Effector CD8-positive, alpha-beta T cell (primary cell): ENCODE data around the gene DAB1.

ENCODE experiments used
- DNase-seq: peaks from one replicate; lab custom pipeline; 2025; lab: John Stamatoyannopoulos, UW
- total RNA-seq, 4 experiments: gene quantifications; one replicate each; lab custom pipeline; 2026; lab: John Stamatoyannopoulos, UW

The DAB1 gene
- 0 to 0.53 (median 0) reads per million in 4 experiments for total RNA-seq

DNA sequence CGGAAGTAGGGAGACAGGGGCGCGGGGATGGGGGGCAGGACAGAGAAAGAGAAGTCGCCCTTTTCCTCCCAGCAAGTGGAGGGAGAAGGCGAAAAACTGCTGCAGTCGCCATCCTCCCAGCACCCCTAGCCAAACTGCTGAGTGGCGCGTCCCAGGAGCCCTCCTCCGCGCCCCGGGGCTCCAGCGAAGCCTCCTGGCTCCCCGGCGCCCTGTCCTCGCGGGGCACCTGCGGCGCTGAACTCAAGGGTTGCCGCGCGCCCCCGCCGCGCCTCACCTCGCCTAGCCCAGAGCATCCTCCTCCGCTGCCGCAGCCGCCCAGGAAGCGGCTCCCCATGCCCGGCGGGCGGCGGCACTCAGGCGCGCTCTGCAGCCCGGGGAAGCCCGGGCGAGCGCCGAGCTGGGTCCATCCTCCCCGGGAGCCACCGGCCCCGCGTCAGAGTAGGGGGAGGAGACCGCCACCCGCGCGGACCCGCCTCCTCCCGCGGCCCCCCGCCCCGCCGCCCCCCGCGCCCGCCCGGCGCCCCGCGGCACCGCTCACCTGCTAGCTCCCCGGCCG, at the start of gene DAB1:
Gene DAB1, minus strand, starts transcription at position 405 of the 556 bp plus-strand sequence. CDS start 133,030 bp downstream, outside the sequence.
- DNase-seq: no peak

DNA sequence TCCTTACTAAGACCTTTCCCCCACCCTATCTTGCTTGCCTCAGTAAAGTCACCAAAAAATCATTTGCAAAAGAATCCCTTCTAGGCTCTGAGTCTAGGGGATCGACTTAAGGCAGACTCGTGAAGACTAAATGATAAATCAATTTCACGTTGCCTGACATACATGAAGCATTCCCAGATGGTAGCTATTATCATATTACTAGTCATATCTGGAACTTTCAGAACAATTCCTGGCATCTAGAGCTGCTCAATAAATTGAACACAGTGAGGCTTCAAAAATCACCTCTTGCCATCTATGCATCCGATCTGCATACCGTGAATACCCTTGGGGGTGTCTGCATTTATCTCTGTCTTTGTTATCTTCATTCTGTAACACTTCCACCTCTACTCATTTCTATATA, 49.6 kb upstream of the DAB1 start:
- no peak for DNase-seq

GRCh38 chr1:57471995-57472394, 48.1 kb upstream of the DAB1 start:
- DNase-seq: no peak

GRCh38 chr1:57470036-57470435, 46.2 kb upstream of the DAB1 start:
- DNase-seq: no peak

DNA sequence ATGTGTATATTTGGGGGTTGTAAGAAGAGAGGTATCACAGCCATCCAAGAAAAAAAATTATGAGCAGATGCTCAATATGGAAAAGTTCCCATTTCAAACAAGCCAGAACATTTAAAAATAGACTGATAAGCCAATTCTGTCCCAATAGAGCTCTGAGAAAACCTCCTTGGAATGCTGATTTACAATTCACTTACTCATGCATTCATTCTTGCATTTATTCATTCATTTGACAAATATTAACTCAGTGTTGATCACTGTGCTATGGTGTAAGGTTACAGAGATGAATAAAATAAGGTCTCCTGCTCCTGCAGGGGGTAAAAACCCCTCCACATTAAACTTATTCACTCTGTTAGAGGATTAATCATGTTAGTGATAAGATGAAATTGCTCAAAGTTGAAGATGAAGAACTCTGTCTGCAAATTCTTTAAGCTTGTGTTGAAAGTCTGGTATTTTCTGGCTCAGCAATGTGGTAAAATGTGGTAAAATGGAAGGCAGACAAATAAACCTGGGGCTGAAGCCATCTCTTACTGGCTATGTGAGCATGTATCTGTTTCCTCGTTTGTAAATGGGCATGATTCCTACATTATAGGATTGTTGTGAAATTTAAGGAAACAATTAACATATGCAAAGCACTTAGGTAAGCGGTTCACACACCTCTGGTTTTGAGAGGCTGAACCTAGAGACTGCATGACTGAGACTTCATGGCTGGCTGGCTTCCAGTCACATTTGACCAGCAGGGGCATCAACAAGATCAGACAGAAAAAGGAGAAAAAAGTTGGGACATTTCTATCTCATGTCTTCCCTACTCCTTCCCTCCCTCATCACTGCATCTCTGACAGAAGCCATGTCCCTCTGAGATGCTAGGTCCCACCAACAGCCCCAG, 45.0 kb upstream of the DAB1 start:
- no peak for DNase-seq

DNA sequence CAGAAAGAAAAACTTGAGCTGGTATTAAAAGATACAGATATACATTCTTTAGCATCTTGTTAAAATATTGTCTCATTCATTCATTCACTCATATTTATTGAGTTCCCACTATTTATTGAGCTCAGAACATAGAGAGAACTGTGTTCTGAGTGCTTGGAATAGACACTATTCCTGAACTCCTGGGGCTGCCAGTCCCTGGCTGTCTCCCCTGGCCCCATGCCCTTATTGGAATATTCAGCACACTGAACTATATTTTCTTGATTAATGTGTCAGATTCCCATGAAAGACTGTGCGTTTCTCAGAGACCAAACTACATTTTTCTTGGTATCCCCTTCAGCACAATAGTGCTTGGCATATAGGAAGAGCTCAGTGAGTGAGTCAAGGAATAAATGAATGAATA, 44.0 kb upstream of the DAB1 start:
- no peak for DNase-seq

DNA sequence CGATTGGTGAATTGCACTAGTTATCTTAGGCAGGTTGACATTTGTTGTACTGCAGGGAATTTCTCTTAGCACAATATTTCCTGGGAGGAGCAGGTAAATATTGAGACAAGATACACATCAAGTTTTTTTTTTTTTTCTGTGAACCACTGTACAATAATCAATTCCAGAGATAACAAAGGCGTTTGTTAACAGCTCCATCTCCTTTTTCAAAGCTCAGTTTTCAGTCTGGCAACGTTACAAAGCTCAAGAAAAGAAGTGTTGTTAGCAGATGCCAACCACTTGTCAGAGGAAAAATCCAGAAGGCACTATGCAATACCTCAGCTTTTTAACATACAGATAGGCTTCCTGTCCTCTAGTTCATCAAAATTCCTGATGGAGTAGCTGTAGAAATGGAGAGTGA, 40.9 kb upstream of the DAB1 start:
- DNase-seq: no peak

DNA sequence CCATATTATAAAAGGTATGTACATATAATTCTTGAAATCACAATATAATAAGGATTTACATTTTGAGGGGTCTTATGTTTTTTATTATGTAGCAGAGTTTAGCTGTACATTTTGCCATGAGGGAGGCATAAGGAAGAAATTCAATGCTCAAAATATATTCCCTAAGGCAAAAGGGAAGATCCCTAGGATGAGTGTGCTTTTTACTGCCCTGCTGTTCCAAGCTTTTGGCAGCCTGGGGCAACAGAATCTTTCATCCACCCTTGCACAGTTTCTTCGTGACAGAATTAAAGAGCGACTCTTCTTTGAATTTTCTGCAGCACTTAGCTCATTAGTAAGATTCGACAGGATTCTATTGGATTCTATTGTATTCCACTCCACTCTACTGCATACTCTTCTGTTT, 39.5 kb upstream of the DAB1 start:
- DNase-seq: no peak

- DNase-seq: no peak
Measured at GRCh38 chr1:57461405-57461804, 37.5 kb upstream of the DAB1 start.

GRCh38 chr1:57451516-57451915, 27.7 kb upstream of the DAB1 start:
- DNase-seq: no peak

DNA sequence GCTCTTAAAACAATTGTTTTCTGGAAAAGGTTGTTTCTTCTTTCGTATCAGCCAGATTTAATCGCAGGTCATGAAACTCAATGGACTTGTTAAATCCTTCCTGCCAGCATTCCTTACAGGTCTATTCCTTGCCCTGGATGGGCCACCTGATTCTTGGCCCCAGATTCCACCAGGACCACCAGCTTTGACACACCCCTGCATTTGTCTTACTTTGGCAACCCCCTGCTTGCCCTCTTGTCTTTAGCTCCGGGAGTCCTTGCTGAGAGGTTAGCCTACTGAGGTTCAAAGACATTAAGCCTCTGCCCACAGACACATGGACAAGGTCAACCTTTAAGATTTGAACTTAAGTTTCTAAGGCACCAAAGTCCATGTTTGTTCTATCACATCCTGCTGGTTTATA, 27.1 kb upstream of the DAB1 start:
- DNase-seq: no peak

DNA sequence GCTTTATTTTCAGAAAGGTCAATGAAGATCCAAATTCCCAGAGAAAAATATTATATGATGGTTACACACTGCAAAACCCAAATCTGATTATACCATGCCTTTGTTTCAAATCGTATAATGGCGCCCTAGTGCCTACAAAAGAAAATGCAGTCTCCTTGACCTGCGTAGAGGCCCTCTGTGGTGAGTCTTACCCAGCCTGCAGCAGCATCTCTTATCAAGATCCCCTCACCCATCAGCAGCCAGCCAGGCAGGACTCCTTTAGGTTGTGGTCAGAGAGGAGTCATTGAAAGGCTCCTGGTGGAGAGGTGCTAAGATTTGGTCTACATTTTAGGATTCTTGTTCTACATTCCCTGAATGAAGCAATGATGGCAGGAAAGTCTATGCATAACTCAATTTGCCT, 23.7 kb upstream of the DAB1 start:
- DNase-seq: no peak

GRCh38 chr1:57443004-57443403, 19.1 kb upstream of the DAB1 start:
- no peak for DNase-seq

- DNase-seq: no peak
Measured at GRCh38 chr1:57440096-57440495, 16.2 kb upstream of the DAB1 start.

GRCh38 chr1:57431400-57431799, 7.5 kb upstream of the DAB1 start:
- no peak for DNase-seq

DNA sequence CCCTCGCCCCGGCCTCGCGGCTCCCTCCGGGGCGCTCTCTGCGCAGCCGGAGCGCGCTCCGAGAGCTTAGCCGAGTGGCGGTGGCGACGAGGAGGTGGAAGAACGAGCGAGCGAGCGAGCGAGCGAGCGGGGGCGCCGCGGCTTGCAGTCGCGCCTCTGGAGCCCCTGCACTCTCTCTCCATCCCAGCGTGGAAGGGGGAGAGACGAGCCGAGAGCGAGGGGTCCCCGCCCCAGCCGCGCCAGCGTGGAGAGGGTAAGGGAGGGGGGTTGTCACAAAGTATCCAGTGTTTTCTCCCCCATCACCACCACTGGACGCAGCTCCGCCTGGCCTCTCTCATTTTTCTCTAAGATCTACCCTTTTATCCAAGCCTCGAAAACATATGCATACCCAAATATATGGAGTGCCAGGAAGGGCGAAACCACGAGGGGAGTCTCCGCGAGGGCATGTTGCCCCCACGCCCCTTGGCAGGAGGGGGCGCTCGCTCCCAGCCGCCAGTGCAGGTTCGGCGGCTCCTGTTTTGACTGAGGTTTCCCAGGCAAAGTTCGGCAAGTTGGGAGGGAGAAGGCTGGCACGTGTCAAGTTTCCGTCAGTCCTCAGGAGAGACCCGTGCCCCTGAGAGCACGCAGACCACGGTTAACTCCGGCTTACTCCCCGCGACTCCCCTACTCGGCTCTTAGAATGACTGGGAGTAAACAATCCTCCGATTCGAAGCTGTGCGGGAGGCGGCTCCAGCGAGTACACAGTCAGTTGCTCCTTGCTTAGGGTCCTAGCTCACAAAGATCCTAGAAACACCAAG, 569 bp upstream of the DAB1 start:
- no peak for DNase-seq

DNA sequence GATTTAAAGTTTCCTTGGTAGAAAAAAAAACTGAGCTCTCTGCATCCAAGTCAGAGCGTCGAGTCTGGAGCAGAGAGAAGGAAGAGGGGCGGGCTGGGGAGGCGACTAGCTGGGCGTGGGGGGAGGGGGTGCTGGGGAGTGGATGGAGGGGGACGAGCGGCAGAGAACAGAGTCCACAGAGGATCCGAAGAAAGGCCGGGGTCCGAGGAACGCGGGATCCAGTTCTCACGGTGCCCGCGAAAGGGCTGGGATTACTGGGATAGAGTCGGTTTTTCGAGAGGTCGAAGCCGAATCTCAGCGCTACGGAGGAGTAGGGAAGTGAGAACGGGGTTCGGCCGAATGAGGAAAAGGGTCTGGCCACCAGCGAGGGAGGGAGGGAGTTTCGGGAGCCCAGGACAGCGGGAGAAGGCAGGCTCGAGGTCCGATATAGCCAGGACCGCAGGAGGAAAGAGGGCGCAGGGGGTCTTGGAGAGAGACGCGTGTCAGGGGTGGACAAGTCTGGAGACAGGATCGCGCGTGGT, 665 bp downstream of the DAB1 start:
- no peak for DNase-seq

GRCh38 chr1:57422271-57423134, 1.4 kb downstream of the DAB1 start:
- DNase-seq: no peak

DNA sequence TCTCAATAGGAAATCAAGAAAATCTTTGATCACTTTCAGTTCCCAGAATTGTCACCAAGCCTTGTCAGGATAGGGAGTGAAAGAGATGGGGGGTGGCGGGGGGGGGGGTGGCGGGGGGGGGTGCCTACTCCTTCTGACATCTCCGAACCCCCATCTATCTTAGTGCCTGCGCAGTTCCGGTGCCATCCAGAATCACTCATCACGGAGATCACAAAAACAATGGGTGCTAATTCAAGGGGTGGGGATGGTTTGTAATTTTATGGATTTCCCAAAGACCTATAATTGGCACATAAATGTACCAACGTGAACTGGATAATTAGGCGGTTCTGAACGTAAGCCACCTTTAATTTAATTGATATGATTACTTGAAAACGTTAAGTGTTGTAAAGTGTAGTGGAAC, 2.1 kb downstream of the DAB1 start:
- DNase-seq: no peak

DNA sequence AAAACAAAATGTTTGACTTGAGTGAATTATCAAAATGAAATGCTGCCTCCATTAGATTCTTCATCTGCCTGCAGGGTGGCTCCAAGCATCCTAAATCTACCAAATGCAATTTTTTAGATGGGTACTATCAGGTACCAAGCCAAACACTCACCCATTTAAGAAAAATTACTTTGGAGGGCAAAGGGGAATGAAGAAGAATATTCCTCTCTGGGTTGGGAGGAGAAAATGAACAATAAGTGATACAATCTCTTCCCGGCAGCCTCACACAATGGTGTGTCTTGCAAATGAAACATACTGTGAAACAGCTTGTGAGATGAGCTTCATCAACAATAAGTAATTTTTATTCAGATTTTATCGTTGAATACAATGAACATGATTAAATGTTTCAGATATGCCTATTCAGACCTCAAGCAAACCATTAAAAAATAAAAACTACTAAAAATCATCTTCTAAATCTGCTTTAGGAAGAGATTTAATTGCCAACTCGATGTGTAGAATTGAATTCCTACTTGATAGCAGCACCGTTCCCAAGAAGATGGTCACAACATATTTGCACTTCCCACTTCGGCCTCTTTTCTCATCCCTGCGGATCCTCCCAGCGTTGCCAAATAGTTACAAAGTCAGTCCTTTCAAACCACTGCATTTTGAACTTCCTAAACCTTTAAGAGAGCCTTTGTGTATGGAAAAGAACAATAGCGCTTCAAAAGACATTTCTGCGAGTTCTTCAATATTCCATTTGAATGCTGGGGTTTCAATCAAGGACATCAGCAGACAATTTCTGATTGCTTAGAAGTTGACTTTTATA, 2.7 kb downstream of the DAB1 start:
- DNase-seq: no peak

- DNase-seq: no peak
Measured at GRCh38 chr1:57418971-57419370, 4.9 kb downstream of the DAB1 start.
